Endothelial cell of umbilical vein (primary cell): Measurements from ENCODE around the gene HOMER1. TPM values are rescaled to one million over a fixed set of nuclear protein-coding genes. Genes with fewer than 3 reads are reported as not detected.

Experiments
- BruUV-seq: library from RNA; stranded (reverse); fragments of 400-500 nt; replicated peaks from 2 replicates; lab custom pipeline; 2021; lab: Mats Ljungman, UMichigan
- CTCF ChIA-PET: fragments of 300-600, 350-600 bp; sonication (Branson Sonifier 250); formaldehyde crosslinking; loops from one replicate; lab custom pipeline; 2021; ENCODE audit warnings: antibody characterized with exemption, inconsistent platforms; lab: Charles Lee
- POLR2A ChIA-PET: fragments of 300-600, 350-600 bp; sonication (Branson Sonifier 250); formaldehyde crosslinking; loops from one replicate; lab custom pipeline; 2021; ENCODE audit warnings: antibody characterized with exemption, inconsistent platforms; lab: Charles Lee
- DNase-seq: peaks from one replicate; pipeline ENCODE4 v3.0.0-alpha.2; 2011; ENCODE audit warnings: low read depth, low spot score
- FAIRE-seq: peaks from 2 replicates; lab custom pipeline; 2011; peaks lifted over from hg19 to GRCh38; lab: Jason Lieb, UNC
- H2AFZ ChIP-seq: 2 replicates; pipeline ENCODE4 v1.6.0; 2012; ENCODE audit warnings: low read depth, low read length, control low read depth, inconsistent platforms
- H3K27ac ChIP-seq: 2 replicates; pipeline ENCODE4 v1.5.1; 2011; ENCODE audit warnings: low read depth, mild to moderate bottlenecking, control low read depth, low read length, moderate library complexity; ENCODE audit not compliant: insufficient read depth
- H3K27me3 ChIP-seq, 2 experiments: 2 replicates each; pipeline versions ENCODE4 v1.6.0 to v1.6.1; 2011; ENCODE audit warnings: low read length in 2 of 2, mixed read lengths in 1 of 2; ENCODE audit not compliant: control insufficient read depth in 2 of 2, insufficient read depth in 2 of 2
- H3K36me3 ChIP-seq, 2 experiments: 2 replicates in 1 of 2; 3 replicates in 1 of 2; pipeline ENCODE4 v1.5.1; 2011; ENCODE audit warnings: low read length in 2 of 2, mild to moderate bottlenecking in 1 of 2, moderate library complexity in 1 of 2; ENCODE audit not compliant: control insufficient read depth in 2 of 2, insufficient read depth in 2 of 2; ENCODE audit errors: extremely low read depth in 1 of 2
- H3K4me1 ChIP-seq: 3 replicates; pipeline ENCODE4 v1.5.1; 2011; ENCODE audit warnings: mild to moderate bottlenecking, low read length; ENCODE audit not compliant: control insufficient read depth, insufficient read depth; ENCODE audit errors: extremely low read depth
- H3K4me2 ChIP-seq: 2 replicates; pipeline ENCODE4 v1.6.1; 2011; ENCODE audit warnings: low read length, control low read depth, mixed read lengths; ENCODE audit not compliant: insufficient read depth
- H3K4me3 ChIP-seq, 3 experiments: fragments of 200-600 bp in 1 of 3; sonication (generic), shearing (Covaris generic) in 1 of 3; replicated peaks in 1 of 3; 2 replicates each; pipeline ENCODE4 v1.5.1; 2011 to 2016; ENCODE audit warnings: control low read depth in 3 of 3, low read length in 3 of 3, mild to moderate bottlenecking in 2 of 3, inconsistent platforms in 1 of 3, low read depth in 1 of 3, moderate library complexity in 1 of 3; ENCODE audit not compliant: insufficient read depth in 1 of 3
- H3K79me2 ChIP-seq: 2 replicates; pipeline ENCODE4 v1.6.0; 2012; ENCODE audit warnings: low read length, inconsistent platforms; ENCODE audit not compliant: control insufficient read depth, insufficient read depth
- H3K9ac ChIP-seq: replicated peaks from 2 replicates; pipeline ENCODE3; 2011; ENCODE audit warnings: low read length, control low read depth; ENCODE audit not compliant: insufficient read depth; ENCODE audit errors: extremely low read depth
- H3K9me1 ChIP-seq: replicated peaks from 3 replicates; pipeline ENCODE4 v1.6.0; 2011; ENCODE audit warnings: mild to moderate bottlenecking, low read length; ENCODE audit not compliant: control insufficient read depth, insufficient read depth; ENCODE audit errors: extremely low read depth
- H3K9me3 ChIP-seq: replicated peaks from 2 replicates; pipeline ENCODE4 v1.5.1; 2012; ENCODE audit warnings: low read length, inconsistent platforms; ENCODE audit not compliant: control insufficient read depth, insufficient read depth
- H4K20me1 ChIP-seq: replicated peaks from 2 replicates; pipeline ENCODE3; 2011; ENCODE audit warnings: mild to moderate bottlenecking, low read length; ENCODE audit not compliant: control insufficient read depth, insufficient read depth; ENCODE audit errors: extremely low read depth
- EZH2 ChIP-seq: IDR thresholded peaks from 2 replicates; pipeline ENCODE4 v1.6.1; 2012; ENCODE audit warnings: borderline replicate concordance, low read depth, mild to moderate bottlenecking, moderate library complexity, low read length, inconsistent platforms; ENCODE audit not compliant: severe bottlenecking
- FOS ChIP-seq: IDR thresholded peaks from 2 replicates; pipeline ENCODE4 v1.6.1; 2011; ENCODE audit warnings: mild to moderate bottlenecking, low read length, moderate library complexity, borderline replicate concordance; ENCODE audit not compliant: insufficient read depth
- GATA2 ChIP-seq: IDR thresholded peaks from 2 replicates; pipeline ENCODE4 v1.7.0; 2011; ENCODE audit warnings: low read depth, mild to moderate bottlenecking, moderate library complexity, mixed read lengths, low read length; ENCODE audit not compliant: insufficient read length, insufficient read depth
- JUN ChIP-seq: IDR thresholded peaks from 2 replicates; pipeline ENCODE4 v1.6.1; 2011; ENCODE audit warnings: borderline replicate concordance, low read depth; ENCODE audit not compliant: insufficient read length, insufficient read depth
- MYC ChIP-seq: IDR thresholded peaks from one replicate; pipeline ENCODE4 v1.6.1; 2011; ENCODE audit warnings: mild to moderate bottlenecking, low read depth, low read length
- POLR2A ChIP-seq: IDR thresholded peaks from 2 replicates; pipeline ENCODE4 v1.6.1; 2012; ENCODE audit warnings: low read depth, mild to moderate bottlenecking, control low read depth, low read length
- POLR2AphosphoS5 ChIP-seq: IDR thresholded peaks from 2 replicates; pipeline ENCODE4 v1.6.1; 2012; ENCODE audit warnings: low read depth, mild to moderate bottlenecking, control low read depth, low read length, moderate library complexity; ENCODE audit not compliant: insufficient read depth
- dilution Hi-C: fragments of 300-500 bp; cut with MboI; formaldehyde crosslinking; loops from one replicate; pipeline ENCODE4 v1.15.0; 2019; ENCODE audit warnings: low sequenced_read_pairs; ENCODE audit not compliant: extremely low pct_ligation_motif_present
- intact Hi-C: fragments of 100-400 bp; cut with micrococcal nuclease; formaldehyde crosslinking; loops from one replicate; pipeline ENCODE4 v1.10.0; 2022
- polyA plus RNA-seq, 4 experiments: library from polyadenylated mRNA; depleted of rRNA in 3 of 4; stranded (reverse) in 3 of 4; unstranded in 1 of 4; fragments of >200 nt; gene quantifications; 2 replicates each; pipeline versions ENCODE4 v1.2.1 to v1.2.3, GENCODE V29; 2011 to 2012; ENCODE audit warnings: missing spikeins in 1 of 4
- total RNA-seq: library from RNA; stranded (reverse); gene quantifications from 2 replicates; pipeline ENCODE4 v1.2.3, GENCODE V29; 2021
- TF ChIP-seq, protein P1 (sequence below): IDR thresholded peaks from 2 replicates; pipeline ENCODE4 v1.6.1; 2011; ENCODE audit not compliant: insufficient read depth, insufficient read length
- TF ChIP-seq, protein P2 (sequence below), 2 donors: IDR thresholded peaks; 1 replicate in 1 of 2; 2 replicates in 1 of 2; pipeline ENCODE4 v1.5.1; 2011; ENCODE audit warnings: low read length in 2 of 2, mild to moderate bottlenecking in 2 of 2, moderate library complexity in 2 of 2, control low read depth in 1 of 2, inconsistent platforms in 1 of 2, low read depth in 1 of 2; ENCODE audit not compliant: insufficient read depth in 1 of 2; ENCODE audit errors: extremely low read depth in 1 of 2

Gene HOMER1
- total and polyA plus RNA-seq, 2 donors (not counting 3 experiments of a cell fraction or from before 2014, with no cell fraction given), result 0.57 to 3.9 TPM

DNA sequence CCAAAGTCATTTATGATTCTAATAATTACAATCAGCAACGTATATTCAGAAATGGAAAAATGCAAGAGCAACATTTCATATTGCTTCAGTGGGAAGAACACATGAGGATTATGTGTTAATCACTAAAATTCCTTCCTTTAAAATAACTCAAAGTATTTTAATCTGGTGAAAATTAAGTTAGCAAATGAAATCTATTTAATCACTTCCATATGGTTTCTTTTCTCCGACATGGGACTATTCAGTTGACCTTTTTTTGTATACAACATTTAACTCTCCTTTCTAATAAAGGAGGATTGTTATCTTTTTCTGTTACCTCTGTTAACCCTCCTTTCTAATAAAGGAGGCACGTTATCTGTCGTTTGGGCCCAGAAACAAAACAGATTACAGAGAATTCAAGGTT lies 59.9 kb downstream of the HOMER1 start:
- FAIRE-seq (no peak), DNase-seq (no peak)
- CTCF ChIA-PET, result no interaction called here
- no peak overlapping the region for H3K4me3 ChIP-seq
- no peaks in the 10 kb centered on the region for H3K27me3 ChIP-seq
- intact Hi-C loops (no loop called here), dilution Hi-C loops (no loop called here)
- TF ChIP-seq EZH2 (no peak), POLR2A (no peak), FOS (no peak), GATA2 (no peak), MYC (no peak), POLR2AphosphoS5 (no peak), JUN (no peak)
- TF ChIP-seq, protein P1, sequence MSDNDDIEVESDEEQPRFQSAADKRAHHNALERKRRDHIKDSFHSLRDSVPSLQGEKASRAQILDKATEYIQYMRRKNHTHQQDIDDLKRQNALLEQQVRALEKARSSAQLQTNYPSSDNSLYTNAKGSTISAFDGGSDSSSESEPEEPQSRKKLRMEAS, result no peak
- TF ChIP-seq, protein P2, sequence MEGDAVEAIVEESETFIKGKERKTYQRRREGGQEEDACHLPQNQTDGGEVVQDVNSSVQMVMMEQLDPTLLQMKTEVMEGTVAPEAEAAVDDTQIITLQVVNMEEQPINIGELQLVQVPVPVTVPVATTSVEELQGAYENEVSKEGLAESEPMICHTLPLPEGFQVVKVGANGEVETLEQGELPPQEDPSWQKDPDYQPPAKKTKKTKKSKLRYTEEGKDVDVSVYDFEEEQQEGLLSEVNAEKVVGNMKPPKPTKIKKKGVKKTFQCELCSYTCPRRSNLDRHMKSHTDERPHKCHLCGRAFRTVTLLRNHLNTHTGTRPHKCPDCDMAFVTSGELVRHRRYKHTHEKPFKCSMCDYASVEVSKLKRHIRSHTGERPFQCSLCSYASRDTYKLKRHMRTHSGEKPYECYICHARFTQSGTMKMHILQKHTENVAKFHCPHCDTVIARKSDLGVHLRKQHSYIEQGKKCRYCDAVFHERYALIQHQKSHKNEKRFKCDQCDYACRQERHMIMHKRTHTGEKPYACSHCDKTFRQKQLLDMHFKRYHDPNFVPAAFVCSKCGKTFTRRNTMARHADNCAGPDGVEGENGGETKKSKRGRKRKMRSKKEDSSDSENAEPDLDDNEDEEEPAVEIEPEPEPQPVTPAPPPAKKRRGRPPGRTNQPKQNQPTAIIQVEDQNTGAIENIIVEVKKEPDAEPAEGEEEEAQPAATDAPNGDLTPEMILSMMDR (IDR thresholded peaks at IDR 0.05; ENCODE audit: extremely low read depth in 1 of 2, insufficient read depth in 1 of 2, low read depth in 1 of 2, low read length in 2 of 2), result no peak
- H3K9ac ChIP-seq, result no peak overlapping the region
- H3K9me1 ChIP-seq, result no peaks in the 10 kb centered on the region
- no peaks in the 10 kb centered on the region for H3K4me1 ChIP-seq
- no peaks in the 10 kb centered on the region for H3K36me3 ChIP-seq
- no peak overlapping the region for H3K27ac ChIP-seq
- H3K9me3 ChIP-seq, result no peaks in the 10 kb centered on the region
- no TSS peak for BruUV-seq
- H4K20me1 ChIP-seq, result no peaks in the 10 kb centered on the region
- H2AFZ ChIP-seq, result no peak overlapping the region
- no peak overlapping the region for H3K4me2 ChIP-seq
- POLR2A ChIA-PET, result no interaction called here
- H3K79me2 ChIP-seq, result no peaks in the 10 kb centered on the region
